ENCODE measurements around the gene JAZF1.

JAZF1 gene

GRCh38 chr7:28165261-28165660, 15.3 kb downstream of the JAZF1 start:
- DNase-seq = no peak

- DNase-seq = no peak
Measured at GRCh38 chr7:28163949-28164348, 16.6 kb downstream of the JAZF1 start.

DNA sequence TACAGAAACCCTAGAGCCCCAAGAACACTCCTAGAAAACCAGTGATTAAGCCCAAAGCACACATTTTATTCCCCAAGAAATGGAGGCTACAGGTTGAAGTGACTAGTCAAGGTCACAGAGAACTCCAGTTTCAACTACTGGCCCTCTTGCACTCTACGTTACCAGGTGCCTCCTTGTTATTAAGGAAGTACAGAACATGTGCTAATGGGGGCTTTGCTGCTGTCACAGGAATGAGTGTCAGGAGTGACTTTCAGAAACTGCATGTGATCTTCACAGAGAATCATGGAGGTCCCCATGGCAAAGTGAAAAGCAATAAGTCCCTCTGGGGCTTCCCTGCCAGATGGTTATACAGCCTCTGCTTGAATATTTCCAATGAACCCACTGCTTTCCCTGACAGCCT, 19.3 kb downstream of the JAZF1 start:
- DNase-seq = no peak

GRCh38 chr7:28160551-28160991, 20.0 kb downstream of the JAZF1 start:
- DNase-seq = no peak

DNA sequence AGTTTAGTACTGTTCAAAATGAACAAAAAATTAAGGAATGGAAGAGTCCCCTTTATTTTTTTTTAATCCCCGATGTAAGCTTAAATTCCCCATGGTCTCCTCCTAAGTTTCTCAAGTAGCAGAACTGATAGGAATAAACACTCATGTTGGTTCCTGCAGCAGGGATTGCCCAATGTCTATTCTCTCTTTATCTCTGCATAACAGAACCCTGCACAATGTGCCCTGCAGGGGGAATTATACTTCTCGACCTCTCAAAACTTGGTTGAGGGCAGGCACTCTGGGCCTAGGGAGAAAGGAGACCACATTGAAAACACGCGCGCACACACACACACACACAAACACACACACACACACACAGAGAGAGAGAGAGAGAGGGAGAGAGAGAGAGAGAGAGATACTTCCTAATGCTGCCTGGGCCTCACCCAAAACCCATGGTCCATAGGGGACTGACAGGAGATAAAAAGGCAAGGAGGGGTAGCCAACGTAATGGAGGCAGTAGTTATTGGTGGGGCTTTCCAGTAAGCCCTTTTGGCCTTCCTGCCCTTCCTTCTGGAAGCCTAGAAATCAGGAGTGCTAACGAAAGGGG, 22.7 kb downstream of the JAZF1 start:
- no peak for DNase-seq

DNA sequence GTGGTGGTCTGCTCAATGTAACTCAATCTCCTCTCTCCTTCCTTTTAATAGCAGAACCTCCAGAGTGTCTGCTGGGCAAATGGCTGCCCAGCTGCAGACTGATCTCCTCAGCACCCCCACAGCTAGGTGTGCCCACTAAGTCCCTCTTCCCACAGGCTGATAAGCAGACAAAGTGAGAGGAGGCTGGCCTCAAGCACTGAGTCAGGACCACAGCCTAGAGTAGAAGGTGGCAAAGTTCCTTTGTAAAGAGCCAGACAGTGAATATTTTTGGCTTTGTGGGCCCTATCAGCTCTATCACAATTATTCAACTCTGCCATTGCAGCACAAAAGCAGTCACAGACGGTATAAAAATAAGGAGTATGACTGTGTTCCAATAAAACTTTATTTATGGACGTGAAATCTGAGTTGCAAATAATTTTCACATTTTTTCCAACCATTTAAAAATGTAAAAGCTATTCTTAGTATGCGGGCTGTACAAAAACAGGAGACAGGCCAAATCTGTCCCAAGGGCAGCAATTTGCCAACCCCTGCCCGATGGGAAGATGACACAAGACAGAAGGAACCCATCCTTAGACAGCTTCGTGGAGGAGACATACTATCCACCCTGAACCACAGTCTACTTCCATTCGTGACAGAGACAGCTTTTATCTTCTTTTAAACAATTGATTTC, 23.4 kb downstream of the JAZF1 start:
- no peak for DNase-seq

GRCh38 chr7:28156401-28156800, 24.2 kb downstream of the JAZF1 start:
- DNase-seq = no peak

DNA sequence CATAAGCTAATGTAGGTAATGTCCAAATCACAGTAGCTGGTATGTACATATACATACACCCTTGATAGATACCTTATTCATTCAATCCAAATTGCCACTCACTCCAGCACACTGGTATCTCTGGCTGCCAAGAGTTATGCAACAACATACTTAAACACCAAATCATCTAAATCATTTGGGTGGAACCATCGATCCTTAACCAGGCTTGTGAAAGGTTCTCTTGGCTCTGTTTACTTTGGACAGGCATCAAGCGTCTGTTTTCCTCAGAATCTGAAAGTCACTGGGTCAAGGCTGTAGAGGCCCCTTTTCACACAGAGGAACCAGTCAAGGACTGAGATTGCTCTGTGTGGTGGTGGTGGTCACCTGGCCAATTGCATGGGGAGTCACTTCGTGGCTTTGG, 24.6 kb downstream of the JAZF1 start:
- no peak for DNase-seq

DNA sequence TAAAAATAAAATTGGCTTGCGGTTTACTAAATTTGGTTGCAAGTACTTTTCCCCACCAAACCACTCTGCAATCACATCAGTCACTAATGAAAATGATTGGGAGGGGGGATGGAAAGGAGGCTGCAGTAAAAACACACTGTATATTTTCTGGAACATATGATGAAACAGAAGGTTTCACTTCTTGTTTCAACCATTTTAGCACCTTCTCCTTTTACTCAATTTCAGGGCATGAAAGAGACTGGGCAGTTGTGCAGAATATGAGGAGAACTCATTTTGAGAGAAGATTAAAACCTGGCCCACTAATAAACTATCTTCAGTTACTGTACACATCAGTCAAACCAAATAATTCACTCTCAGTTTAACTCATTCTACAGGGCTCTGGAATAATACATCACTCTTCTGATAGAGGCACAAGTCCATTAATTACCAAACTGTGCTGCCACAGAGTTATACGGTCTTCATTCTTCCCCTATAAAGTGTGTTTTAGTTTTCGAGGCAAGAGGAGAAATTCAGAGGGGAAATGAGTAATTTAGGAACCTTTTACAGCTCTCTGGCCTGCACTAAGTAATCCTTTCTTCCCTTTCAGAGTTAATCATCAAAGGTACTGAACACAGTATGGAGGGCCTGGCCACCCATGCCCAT, 25.5 kb downstream of the JAZF1 start:
- DNase-seq = peak; percentile 80

DNA sequence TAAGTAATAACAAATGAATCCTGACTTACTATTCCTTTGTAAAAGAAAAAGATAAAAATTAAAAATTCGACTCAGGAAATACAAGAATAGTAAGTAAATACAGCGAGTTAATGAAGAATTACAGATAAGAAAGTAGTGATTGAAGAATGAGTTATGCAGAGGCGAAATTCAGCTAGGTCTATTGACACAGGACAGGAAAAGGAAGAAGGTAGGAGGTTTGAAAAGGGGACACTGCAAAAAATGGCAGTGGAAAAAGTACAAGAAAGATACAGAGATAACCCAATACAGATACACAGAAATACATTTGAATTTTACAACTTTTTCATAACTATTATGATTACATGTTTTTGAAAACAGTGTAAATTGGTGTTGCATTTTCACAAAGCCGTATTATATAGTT, 28.0 kb downstream of the JAZF1 start:
- no peak for DNase-seq

GRCh38 chr7:28151965-28152364, 28.6 kb downstream of the JAZF1 start:
- peak; percentile 20 for DNase-seq

DNA sequence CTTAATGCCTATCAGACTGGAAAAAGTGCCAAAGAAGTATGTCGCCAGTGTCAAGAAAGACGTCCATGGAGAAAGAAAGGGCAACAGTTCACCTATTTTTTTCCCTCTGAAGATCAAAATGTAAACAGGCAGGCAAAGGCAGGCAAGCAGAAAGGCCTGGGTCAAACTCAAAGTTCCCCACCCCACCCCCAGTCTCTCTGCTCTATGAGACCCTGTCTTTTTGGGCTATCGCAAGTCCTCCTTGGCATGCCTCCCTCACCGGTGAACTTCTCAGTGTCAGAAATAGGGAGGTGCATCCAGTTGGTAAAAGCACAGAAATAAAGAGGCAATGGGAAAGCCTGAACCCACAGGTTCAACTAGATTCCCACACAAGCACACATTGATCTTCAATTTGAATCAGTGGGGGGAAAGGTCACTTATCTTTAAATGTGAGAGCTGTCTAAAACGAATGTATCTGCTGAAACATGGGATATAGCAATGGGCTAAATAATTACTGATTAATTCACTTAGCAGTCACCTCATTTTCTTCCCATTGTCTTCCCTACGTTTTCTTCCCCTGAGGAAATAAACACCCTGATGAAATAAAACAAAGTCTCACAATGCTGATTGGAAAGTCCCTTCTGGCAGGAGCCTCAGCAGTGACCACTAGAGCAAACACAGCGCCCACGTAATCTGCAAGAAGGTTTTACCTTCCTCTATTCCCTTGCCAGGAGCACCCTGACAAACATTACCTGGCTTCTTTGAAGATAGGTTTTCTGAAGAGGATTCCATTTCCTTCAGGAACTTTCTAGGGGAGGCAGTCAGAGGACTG, 31.1 kb downstream of the JAZF1 start:
- DNase-seq = no peak

- DNase-seq = no peak
Measured at GRCh38 chr7:28145931-28146330, 34.7 kb downstream of the JAZF1 start.

DNA sequence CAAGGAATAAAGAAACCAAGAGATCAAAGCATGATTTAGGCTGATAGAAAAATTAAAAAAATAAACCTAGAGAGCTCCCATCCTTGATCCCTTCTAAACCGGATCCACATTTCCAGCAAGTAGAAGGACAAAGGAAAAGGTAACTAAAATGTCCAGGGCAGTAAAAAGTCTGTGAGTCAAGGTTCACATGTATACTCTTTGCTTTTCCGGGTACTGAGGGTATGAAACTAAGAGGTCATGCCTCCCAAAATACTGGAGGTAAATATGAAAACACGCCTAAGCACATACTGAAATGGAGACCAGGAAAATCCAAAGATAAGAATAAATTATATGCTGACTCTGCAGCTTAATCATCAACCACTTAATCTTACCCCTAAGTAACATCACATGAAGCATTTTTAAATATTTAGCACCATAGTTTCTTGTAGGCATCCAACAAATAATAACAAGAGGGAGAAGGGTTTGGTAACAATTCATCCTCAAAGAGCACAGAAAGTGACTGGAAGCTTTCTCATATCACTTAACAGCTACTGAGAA, 35.4 kb downstream of the JAZF1 start:
- no peak for DNase-seq

GRCh38 chr7:28144266-28144665, 36.3 kb downstream of the JAZF1 start:
- DNase-seq = no peak

GRCh38 chr7:28142650-28143049, 37.9 kb downstream of the JAZF1 start:
- DNase-seq = no peak

GRCh38 chr7:28140979-28141378, 39.6 kb downstream of the JAZF1 start:
- no peak for DNase-seq

GRCh38 chr7:28138837-28139236, 41.8 kb downstream of the JAZF1 start:
- DNase-seq = no peak

DNA sequence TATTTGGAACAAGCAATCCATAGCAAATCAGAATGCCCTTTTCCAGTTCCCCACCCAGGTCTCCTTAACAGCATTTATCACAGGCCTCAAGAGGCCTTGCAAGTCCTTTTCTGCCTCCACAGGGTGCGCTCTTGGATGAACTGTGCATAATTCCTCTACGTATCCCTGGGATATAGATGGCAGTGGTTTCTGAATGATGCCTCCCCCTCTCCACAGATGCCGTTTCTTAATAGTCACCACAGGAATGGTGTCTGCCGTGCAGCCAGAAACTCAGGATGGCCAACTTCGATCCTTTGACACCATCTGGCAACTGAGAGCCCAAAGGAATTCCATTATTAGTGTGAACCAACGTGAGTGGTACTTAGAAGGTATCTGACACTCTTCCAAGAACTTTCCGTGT, 43.1 kb downstream of the JAZF1 start:
- no peak for DNase-seq

DNA sequence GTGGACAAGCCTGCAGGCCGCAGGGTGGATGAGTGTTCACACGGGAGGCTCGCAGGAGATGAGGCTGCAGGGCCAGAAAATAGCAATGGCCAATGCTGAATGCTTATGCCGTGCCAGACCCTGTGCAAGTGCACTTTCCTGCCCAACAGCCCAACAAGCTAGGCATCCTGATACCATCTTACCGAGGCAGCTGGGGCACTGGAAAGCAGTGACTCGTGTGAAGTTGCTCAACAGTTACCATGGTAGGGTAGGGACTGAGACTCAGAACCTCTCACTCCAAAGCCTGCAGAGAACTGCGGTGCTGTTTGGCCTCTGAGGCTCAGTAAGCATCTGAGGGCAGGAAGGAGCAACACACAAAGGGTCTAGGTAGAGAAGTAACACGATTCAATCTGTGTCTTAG, 43.7 kb downstream of the JAZF1 start:
- no peak for DNase-seq

DNA sequence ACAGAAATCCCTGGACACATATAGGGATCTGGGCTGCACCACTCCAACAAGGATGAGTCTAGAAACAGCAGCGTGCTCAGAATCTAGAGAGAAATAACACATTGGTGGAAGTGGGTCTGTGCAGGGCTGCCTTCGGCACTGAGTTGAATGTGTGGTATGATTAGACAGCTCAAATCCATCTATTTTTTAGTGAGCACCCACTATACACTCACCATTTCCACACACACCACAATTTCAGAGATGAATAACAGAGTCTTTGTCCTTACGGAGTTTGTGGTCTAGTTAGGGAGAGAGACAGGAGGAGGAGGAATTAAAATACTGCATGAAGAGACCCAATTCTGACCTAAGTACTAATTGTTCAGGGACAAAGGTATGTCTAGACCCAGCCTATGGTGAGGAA, 44.2 kb downstream of the JAZF1 start:
- no peak for DNase-seq

- DNase-seq = no peak
Measured at GRCh38 chr7:28135760-28136159, 44.8 kb downstream of the JAZF1 start.

DNA sequence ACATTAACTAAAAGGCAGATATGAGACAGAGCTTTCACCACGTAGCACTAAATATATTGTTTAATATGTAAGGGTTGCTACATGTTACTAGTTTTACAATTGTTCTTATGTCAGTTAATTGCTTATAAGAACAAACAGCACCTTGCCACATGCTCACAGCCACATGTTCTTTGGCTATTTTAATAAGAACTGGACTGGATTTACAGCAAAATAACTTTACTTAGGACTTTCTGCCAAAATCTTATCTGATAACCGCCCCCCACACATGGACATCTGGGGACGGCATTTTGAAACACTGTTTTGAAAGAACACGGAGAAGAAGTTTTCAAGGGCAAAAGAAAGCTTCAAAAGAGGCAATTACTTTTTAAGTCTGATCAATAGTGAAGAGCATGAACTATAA, 45.3 kb downstream of the JAZF1 start:
- no peak for DNase-seq
